ENCODE results near the gene KIFAP3.

GRCh38 chr1:169918927-169919326, 155.6 kb downstream of the KIFAP3 start:
- TF ChIP-seq FOXM1 (IDR thresholded peaks at IDR 0.05; ENCODE audit: borderline replicate concordance) (no peak), SP1 (IDR thresholded peaks at IDR 0.05) (no peak), ARNT (IDR thresholded peaks at IDR 0.05) (no peak), BHLHE40 (IDR thresholded peaks at IDR 0.05; ENCODE audit: borderline replicate concordance) (no peak), LEF1 (IDR thresholded peaks at IDR 0.05; ENCODE audit: borderline replicate concordance) (no peak), FOXA1 (IDR thresholded peaks at IDR 0.05) (no peak), FOXK2 (IDR thresholded peaks at IDR 0.05) (no peak), CTBP1 (IDR thresholded peaks at IDR 0.05; ENCODE audit: borderline replicate concordance) (no peak), HDGF (IDR thresholded peaks at IDR 0.05; ENCODE audit: borderline replicate concordance) (no peak), PKNOX1 (IDR thresholded peaks at IDR 0.05) (no peak), TARDBP (IDR thresholded peaks at IDR 0.05) (no peak), NFRKB (IDR thresholded peaks at IDR 0.05) (no peak)
